Measurements from ENCODE around the gene CPAMD8.
A peak's percentile ranks its signal among the peaks of the same experiment; 100 is the strongest.

The CPAMD8 gene

DNA sequence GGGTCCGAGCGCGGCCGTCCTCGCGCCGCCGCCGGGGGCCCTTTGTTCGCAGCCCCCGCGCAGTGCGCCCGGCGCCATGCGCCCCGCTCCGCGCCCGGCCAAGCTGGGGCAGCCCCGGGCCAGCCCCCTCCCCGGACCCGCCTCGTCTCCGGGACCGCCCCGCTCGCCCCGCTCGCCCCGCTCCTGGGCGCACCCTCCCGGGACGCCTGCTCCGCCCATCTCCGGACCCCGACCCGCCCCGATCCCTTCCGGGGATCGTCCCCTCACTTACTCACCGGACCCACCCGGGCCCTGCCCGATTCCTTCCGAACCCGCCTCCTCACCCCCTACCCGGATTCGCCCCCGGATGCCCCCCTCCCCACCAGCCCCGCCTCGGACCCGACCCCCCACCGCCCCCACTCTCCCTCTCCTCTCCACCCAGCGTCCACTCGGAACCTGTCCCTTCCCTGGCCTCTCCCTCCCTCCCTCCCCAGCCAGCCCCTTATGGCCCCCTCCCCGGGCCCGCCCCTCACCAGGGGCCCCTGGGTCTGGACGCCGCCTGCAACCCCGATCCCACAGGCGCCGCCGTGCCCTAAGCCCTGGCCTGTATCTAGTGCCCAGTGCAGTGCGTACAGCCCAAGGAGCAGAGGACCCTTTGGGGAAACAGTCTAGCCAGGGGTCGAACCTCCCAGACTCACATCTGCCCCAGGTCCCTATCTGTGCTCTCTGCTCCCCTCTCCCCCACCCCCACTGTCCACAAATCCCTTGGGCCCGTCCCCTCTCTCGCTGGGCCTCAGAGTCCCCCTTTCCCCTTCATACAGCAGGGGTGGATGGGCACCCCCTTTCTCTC lies at the start of gene CPAMD8:
Gene CPAMD8 (minus strand): TSS at position 105 of the 829 bp plus-strand sequence. CDS start 168 bp downstream, outside the sequence.
- no peak for DNase-seq (ENCODE audit: low read depth)

DNA sequence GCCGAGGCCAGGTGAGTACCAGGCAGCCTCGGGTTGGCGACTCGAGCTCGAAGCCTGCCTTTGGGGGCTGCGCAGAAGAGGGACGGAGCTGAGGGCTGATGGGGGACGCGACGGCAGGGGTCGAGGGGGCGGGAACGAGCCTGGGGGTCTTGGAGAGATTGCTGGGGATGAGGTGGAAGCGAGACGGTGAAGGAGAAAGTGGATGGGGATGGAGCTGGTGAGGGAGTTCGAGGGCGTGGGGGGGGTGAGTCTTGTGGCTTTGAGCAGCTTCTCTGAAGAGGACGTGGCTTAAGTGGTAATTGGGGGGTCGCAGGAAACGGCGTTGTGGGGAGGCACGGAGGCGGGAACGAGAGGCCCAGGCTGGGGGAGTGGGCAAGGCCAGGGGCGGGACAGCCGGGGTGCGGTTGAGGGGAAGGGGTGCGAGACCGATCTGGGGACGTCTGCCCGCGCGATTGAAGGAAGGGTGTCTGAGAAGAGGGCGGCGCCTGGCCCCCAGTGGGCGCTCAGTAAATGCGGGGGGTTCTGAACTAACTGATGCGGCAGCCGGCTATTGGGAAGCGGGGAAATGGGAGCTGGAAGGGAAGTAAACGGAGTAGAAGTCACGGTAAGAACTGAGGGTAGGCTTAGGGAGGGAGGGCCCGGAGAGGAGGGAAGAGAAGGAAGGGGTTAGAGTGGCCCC lies 49.4 kb upstream of the CPAMD8 start:
- peak; percentile 34 for DNase-seq (ENCODE audit: low read depth)

DNA sequence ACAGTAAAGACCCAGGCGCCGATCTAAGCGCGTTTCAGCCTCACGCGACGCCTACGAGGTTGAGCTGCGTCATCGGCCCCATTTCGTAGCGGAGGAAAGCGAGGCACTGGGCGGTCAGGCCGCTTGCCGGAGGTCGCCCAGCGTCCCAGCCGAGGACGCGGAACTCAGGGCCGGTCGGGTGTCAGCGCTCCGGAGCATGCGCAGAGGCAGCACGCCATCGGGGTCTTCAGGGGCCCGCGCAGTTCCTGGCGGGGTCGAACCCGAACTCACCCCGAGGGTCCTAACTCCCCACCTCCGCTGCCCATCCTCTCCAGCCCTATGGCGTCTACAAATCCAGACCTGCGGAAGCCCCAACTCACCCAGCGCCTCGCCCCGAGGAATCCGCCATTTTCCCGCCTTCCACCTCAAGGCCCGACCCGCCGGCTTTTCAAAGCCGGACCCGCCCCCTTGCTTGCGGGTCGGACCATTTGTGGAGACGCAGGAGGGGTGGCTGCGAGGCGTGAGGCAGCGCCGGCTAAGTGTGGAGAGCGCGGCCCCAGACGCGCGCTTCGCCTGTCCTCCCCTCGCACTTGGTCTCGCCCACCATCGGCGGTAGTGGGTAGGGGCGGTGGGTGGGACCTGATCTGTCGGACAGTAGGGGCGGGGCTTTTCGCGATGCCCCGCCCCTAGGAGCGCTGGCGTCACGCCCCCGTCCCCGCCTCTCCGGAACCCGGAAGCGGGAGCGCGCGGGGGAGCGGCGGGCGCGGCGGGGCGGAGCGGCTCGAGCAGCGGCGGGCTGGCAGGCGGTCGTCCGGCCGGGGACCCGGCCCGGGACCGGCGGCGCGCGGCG lies 48.6 kb upstream of the CPAMD8 start, which contains the start of the genes HAUS8 and MYO9B:
Gene HAUS8 (minus strand): TSS at position 418 of the 829 bp plus-strand sequence. CDS start 30 bp downstream, at position 388.
Gene MYO9B (plus strand): TSS at position 743 of the 829 bp plus-strand sequence. CDS start 25,941 bp downstream, outside the sequence.
- DNase-seq (ENCODE audit: low read depth), result peak; percentile 100

DNA sequence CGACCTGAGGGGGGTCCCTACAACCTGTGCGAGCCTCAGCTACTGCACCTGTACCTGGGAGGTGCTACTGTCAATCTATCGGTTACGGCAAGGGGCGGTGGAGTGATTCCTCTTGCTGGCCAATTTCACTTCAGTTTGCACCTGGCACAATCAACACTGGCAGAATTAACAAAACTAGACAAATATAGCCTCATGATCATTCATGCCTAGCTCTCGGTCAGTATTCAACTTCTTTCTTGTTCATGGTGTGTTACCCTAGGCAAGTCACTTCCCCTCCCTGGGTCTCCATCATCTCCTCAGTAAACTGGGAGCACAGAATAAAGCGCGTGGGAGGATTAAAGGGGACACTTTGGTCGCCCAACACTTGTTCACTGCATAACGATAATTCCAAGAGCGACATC lies 48.0 kb upstream of the CPAMD8 start:
- DNase-seq (ENCODE audit: low read depth), result no peak

DNA sequence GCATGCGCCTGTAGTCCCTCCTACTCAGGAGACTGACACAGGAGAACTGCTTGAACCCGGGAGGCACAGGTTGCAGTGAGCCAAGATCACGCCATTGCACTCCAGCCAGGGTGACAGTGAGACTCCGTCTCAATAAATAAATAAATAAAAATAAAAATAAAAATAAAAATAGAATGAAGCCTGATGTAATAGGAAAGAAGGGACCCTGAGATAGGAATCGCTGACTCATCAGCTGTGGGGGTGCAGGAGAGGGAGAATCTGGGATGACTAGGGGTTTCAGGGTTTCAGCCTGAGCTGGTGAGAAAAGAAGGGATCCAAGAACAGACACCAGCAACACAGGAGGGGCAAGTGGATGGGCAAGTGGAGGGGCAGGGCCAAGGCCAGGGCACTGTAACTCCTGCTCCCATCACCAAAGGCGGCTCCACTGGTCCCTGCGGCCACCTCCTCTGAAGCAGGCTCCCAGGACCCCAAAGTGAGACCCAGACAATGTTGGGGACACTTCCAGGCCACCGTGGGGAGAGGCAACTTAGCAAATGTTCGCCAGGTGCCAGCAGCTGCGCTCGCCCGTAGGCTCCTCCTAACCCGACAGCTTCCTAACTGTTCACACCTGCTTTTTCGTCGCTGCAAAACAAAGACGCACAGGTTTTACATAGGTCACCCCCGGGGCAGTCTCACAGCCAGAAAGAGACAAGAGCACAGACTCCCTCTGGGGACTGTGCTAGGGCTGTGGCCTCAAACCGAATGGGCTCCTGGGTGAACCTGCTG lies 47.4 kb upstream of the CPAMD8 start:
- DNase-seq (ENCODE audit: low read depth), result no peak

DNA sequence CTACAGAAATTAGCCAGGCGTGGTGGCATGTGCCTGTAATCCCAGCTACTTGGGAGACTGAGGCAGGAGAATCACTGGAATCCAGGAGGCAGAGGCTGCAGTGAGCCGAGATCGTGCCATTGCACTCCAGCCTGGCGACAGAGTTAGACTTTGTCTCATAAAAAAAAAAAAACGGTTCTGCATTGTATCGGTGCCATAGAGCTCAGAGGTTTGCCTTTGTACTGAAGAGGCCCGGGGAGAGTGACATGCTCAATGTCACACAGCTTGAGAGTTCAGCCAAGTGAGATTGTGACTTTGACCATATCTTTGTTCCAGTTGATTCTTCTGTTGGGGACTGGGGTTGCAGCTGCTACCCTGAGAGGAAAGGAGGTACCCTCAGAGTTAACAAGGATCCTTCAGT lies 44.3 kb upstream of the CPAMD8 start:
- DNase-seq (ENCODE audit: low read depth), result no peak

DNA sequence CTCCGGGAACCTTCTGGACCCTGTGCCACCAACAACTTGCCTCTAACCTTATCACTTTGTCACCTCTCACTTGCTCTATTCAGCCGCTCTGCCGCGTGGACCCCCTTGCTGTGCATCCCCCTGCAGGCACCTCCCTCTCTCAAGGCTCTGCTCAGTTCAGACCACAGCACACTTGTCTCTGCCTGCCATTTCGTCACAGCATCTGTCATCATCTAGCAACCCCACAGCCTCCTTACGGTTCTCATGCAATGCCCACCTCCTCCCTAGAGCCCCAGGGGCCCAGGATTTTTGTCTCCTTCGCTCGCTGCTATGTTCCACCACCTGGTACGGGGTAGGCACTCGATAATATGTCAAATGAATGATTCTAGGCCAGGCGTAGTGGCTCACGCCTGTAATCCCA lies 43.8 kb upstream of the CPAMD8 start:
- DNase-seq (ENCODE audit: low read depth), result no peak

DNA sequence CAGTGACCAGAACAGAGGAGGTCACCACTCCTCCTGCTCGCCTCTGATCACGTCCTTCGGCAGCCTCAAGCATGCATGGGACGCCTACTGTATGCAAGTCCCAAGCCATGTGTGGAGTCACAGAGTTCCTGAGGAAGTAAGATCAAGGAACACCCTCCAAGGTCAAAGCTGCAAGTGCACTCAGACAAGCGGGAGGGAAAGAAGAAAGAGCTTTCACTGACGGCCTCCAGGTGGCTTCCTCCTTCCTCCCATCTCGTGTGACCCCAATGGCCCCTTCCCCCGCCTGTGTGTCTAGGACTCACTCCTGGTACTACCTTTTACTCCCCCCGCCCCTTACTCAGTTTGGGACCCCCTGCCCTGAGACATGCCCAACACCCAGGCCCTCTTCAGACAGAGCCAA lies 42.6 kb upstream of the CPAMD8 start:
- DNase-seq (ENCODE audit: low read depth), result no peak

DNA sequence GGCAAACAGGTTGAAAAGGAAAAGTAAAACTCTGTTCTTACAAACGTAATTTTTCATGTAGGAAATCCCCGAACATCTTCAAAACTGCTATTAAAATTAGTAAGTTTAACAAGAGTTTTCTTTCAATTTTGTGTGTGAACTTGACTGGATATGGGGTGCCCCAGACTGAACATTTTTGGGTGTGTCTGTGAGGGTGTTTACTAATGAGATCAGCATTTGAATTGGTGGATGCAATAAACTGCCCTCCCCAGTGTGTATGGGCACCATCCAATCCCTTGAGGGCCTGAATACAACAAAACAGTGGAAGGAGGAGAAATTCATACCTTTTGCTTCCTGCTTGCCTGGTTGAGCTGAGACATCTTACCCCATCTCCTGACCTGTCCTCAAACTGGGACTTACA lies 36.8 kb upstream of the CPAMD8 start:
- no peak for DNase-seq (ENCODE audit: low read depth)

DNA sequence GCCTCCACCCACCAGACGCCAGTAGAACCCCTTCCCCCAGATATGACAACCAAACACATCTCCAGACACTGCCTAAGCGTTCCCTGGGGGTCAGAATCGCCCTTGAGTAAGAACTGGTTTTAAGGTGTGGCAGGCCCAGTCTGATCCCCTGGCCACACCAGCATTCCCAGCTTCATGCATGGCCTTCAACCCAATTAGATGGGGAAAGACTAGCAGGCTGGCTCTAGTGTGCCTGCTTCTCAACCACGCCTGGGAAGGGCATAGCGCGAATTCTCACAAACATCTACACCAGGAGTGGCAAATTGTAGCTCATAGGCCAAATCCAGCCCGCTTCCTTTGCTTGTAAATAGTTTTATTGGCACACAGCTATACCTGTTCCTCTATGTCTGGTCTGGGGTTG lies 35.1 kb upstream of the CPAMD8 start:
- DNase-seq (ENCODE audit: low read depth), result no peak

DNA sequence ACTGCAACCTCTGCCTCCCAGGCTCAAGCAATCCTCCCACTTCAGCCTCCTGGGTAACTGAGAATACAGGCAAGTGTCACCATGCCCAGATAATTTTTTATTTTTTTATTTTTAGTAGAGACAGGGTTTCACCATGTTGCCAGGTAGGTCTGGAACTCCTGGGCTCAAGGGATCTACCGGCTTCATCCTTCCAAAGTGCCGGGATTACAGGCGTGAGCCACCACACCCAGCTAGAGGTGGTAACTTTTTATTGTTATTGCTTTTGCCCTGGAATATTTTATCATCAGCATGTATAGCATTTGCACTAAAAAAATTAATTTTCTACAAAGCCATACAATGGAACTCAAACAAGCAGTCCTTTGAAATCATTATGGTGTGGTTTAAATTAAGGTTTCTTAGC lies 34.6 kb upstream of the CPAMD8 start:
- no peak for DNase-seq (ENCODE audit: low read depth)

DNA sequence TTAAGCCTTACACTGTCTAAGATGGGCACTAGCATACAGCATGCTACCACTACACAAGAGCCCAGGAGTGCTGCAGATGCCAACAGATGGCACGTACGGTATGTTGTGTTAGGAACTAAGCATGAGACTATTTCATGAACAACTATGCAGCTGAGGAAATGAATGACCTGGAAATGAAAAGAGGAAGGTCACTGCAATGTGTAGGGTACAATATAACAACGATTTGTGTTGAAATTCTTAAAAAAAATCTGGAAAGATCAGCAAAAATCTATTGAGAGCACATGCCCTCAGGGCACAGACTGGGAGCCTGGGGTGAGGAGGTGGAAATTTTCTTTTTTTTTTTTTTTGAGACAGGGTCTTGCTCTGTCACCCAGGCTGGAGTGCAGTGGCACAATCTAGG lies 34.2 kb upstream of the CPAMD8 start:
- DNase-seq (ENCODE audit: low read depth), result no peak

DNA sequence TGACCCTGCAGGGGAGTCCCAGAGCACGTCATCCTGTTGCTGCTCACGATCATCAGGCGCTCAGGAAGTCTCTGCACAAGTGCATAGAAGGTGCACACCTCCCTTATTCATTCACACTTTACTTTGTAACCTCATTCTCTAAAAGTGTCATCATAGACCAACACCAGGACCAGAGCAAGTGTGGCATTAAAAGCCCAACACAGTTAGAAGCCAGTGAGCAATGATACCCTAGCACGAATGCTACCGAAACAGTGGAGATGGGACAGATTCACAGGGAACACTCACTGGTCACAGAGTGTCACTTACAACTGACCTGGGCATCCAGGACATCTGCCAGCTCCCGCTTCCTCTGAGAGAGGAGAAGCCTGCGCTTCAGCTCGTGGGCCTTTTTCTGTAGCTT lies 31.6 kb upstream of the CPAMD8 start:
- DNase-seq (ENCODE audit: low read depth), result no peak

DNA sequence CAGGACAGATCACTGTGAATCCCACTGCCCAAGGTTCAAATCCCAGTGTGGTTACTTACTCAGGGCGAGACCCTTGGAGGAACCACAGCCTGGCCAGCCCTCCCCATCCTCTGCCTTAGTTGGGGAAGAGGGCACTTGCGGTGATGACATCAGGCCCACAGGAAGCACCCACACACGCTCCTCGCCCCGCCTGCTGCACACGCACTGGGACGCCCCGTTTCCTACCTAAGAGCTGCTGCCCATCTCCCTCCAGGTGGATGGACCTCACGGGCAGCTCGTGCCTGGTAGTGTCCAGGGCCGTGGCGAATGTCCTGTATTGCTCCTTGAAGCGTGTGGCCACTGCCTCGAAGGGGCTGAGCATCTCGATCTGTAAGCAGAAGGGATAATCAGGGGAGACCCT lies 29.0 kb upstream of the CPAMD8 start:
- DNase-seq (ENCODE audit: low read depth), result no peak

DNA sequence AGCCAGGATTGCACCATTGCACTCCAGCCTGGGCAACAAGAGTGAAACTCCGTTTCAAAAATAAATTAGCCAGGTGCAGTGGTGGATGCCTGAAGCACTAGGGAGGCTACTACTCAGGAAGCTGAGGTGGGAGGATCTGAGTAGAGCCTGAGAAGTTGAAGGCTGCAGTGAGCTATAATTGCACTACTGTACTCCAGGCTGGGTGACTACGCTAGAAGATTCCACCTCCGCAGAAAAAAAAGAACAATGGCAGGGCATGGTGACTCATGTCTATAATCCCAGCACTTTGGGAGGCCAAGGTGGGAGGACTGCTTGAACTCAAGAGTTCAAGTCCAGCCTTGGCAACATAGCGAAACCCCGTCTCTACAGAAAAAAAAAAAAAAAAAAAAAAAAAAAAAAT lies 28.1 kb upstream of the CPAMD8 start:
- DNase-seq (ENCODE audit: low read depth), result no peak

DNA sequence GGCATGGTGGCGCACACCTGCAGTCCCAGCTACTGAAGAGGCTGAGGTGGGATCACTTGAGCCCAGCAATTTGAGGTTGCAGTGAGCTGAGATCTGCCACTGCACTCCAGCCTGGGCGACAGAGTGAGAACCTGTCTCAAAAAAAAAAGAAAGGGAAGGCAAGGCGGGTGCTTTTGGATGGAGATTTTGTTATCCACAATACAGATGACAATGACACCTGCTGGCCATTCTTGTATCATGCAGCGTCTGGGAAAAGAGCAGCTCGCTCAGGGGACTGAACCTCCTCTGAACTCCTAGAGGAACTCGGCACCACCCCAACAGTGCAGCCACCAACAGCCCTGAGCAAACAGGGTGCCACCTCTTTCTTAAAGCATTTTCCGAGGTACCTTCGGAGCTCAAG lies 25.8 kb upstream of the CPAMD8 start:
- DNase-seq (ENCODE audit: low read depth), result no peak

DNA sequence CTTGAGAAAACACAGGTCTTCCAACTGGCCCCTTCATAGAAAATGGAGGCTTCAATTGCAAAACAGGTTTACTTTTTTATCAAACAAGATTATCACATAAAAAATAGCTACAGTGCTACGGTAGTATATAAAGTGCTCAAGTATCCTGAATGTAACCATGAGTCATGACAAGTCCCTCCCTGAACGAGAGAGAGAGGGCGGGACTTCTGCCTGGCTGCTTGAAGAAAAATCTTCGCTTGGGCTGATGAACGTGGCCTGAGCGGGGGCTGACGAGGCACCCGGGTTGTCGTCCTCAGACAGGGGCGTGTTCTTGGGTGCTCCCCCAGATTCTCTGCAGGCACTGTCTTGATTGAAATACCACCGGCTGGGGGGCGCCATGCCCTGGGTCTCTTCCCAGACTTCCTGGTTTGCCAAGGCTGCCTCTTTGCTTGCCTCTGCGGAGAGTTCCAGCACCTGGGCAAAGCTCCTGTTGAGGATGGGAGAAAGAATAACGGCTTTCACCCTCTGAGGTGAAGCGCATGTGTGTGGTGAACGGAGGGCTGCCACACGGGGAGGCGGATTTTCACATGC lies 23.2 kb upstream of the CPAMD8 start:
- no peak for DNase-seq (ENCODE audit: low read depth)

DNA sequence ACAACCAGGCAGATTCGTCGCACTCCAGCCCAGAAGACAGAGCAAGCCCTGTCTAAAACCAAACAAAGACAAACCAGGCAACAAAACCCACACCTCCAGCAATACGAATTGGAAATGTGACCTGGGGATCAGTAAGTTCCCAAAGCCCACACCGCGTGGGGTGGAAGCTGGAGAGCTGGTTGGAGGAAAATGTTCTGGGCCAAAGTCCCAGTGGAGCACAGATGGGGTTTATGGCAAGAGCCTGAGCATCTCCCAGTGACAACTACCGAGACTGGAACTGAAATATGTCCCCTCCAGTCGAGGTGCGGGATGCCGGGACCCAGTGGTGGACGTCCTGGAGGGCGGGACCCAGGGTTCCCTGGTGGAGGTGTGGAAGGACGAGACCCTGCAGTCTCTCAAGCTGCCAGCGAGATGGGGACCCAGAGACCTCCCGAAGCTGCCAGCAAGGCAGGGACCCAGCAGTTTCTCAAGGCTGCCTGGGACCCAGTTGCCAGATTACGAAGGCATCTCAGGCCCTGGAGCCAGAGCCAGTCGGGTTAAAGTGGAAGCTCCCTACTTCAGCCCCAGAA lies 22.4 kb upstream of the CPAMD8 start:
- DNase-seq (ENCODE audit: low read depth), result no peak

DNA sequence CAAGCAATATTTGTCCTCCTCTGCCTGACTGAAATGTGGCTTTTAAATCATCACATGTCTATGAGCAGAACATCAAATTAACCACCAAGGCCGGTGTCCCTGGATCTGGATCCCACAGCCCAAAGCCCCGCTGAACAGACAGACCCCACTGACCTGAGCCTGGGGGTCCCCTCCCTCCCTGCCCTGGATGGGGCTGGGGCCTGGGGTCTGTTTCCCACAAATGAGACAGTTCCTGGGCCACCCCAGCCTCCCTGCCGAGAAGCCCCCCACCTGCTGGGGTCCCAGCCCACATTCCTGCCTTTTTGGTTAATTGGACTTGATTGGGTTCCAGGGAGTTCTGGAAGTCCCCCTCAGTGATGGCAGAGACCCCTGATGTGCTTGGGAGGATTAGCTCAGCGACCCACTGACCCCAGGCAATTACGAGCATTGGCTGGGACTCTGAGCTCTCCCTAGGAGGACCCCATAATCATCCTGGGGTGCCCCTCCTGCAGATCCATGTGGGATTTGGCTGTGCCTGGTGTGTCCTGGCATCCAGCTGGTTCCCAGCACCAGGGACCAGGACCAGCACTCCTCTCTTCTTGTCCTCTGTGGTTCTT lies 19.4 kb upstream of the CPAMD8 start:
- no peak for DNase-seq (ENCODE audit: low read depth)

DNA sequence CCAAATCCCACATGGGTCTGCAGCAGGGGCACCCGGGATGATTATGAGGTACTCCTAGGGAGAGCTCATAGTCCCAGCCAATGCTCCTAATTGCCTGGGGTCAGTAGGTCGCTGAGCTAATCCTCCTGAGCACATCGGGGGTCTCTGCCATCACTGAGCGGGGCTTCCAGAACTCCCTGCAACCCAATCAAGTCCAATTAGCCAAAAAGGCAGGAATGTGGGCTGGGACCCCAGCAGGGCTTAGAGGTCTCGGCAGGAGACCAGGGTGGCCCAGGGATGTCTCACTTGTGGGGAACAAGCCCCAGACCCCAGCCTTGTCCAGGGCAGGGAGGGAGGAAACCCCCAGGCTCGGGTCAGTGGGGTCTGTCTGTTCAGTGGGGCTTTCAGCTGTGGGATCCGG lies 17.1 kb upstream of the CPAMD8 start:
- no peak for DNase-seq (ENCODE audit: low read depth)

DNA sequence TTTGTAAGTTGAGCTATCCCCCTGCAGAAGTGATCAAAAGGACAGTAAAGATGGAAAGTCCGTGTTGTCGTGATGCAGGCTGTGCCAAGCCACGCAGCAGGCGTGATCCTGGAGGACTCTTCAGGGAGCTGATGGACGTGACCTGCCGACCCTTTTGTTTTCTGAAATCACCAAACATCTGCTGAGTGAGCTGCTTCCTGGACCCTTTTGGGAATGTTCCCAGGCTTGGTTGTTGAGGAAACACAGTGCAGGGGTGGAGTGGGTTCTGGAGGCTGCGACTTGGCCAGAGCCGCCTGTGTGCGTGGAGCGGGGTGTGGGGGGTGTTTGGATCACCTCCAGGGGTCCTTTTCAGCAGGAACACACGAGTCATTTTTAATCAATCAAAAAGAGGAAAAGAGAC lies 15.4 kb upstream of the CPAMD8 start:
- DNase-seq (ENCODE audit: low read depth), result no peak

All from activated T-helper 9 cell treated with anti-CD3 and anti-CD28 coated beads, Interleukin-2, amount 50 U/mL, for 16 hours (primary cell).